ENCODE results near the gene INTS3.

Gene INTS3, protein sequence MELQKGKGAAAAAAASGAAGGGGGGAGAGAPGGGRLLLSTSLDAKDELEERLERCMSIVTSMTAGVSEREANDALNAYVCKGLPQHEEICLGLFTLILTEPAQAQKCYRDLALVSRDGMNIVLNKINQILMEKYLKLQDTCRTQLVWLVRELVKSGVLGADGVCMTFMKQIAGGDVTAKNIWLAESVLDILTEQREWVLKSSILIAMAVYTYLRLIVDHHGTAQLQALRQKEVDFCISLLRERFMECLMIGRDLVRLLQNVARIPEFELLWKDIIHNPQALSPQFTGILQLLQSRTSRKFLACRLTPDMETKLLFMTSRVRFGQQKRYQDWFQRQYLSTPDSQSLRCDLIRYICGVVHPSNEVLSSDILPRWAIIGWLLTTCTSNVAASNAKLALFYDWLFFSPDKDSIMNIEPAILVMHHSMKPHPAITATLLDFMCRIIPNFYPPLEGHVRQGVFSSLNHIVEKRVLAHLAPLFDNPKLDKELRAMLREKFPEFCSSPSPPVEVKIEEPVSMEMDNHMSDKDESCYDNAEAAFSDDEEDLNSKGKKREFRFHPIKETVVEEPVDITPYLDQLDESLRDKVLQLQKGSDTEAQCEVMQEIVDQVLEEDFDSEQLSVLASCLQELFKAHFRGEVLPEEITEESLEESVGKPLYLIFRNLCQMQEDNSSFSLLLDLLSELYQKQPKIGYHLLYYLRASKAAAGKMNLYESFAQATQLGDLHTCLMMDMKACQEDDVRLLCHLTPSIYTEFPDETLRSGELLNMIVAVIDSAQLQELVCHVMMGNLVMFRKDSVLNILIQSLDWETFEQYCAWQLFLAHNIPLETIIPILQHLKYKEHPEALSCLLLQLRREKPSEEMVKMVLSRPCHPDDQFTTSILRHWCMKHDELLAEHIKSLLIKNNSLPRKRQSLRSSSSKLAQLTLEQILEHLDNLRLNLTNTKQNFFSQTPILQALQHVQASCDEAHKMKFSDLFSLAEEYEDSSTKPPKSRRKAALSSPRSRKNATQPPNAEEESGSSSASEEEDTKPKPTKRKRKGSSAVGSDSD

DNA sequence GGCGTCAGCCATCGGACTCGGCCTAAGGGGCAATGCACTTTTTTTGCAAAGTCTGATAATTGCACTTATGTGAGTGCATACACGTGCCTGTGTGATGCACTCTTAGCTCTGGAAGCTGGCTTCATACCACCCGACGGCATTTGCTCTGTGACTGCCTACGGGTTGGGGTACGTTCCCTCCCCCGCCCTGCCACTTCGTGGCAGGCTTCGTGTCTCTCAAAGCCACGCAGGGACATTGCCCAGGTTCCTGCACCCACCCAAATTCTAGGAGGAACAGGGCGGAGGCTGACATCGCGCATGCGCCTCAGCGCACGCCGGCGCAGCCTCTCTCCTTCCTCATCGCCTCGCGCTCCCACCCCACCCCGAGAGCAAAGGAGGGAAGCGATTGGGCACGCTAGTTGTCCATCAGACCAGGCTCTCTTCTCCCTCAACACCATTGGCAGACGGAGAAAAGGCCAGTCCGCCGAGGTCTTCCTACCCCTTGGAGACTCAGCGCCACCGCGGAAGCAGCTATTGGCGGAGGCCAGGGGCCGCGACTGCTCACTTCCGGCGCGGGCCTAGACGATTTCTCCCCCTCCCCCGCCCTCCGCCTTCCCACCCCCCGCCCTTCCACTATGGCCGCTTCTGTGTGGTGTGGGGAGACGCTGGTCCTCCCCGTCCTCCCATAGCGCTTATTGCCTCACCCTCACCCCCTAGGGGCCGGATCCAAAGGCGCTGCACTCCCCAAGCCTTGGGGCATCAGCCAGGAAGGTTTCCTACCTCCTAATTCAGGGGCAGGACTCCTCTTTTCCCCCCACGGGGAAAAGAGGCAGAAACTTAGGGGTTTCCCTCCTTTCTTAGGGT, at the start of gene INTS3:
TSS of gene INTS3 (plus strand) at position 588 of the 842 bp plus-strand sequence. CDS start 585 bp downstream, outside the sequence.
- DNase-seq (ENCODE audit: low spot score) = peak; percentile 100

DNA sequence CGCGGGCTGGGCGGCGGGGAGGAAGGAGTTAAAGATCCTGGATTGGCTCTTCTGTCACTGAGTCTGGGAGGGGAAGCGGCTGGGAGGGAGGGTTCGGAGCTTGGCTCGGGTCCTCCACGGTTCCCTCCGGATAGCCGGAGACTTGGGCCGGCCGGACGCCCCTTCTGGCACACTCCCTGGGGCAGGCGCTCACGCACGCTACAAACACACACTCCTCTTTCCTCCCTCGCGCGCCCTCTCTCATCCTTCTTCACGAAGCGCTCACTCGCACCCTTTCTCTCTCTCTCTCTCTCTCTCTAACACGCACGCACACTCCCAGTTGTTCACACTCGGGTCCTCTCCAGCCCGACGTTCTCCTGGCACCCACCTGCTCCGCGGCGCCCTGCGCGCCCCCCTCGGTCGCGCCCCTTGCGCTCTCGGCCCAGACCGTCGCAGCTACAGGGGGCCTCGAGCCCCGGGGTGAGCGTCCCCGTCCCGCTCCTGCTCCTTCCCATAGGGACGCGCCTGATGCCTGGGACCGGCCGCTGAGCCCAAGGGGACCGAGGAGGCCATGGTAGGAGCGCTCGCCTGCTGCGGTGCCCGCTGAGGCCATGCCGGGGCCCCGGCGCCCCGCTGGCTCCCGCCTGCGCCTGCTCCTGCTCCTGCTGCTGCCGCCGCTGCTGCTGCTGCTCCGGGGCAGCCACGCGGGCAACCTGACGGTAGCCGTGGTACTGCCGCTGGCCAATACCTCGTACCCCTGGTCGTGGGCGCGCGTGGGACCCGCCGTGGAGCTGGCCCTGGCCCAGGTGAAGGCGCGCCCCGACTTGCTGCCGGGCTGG, 49.1 kb upstream of the INTS3 start, which contains the start of gene NPR1:
TSS of gene NPR1 (plus strand) at position 170 of the 818 bp plus-strand sequence. CDS start at position 591, 421 bp downstream.
- peak; percentile 45 for DNase-seq (ENCODE audit: low spot score)

DNA sequence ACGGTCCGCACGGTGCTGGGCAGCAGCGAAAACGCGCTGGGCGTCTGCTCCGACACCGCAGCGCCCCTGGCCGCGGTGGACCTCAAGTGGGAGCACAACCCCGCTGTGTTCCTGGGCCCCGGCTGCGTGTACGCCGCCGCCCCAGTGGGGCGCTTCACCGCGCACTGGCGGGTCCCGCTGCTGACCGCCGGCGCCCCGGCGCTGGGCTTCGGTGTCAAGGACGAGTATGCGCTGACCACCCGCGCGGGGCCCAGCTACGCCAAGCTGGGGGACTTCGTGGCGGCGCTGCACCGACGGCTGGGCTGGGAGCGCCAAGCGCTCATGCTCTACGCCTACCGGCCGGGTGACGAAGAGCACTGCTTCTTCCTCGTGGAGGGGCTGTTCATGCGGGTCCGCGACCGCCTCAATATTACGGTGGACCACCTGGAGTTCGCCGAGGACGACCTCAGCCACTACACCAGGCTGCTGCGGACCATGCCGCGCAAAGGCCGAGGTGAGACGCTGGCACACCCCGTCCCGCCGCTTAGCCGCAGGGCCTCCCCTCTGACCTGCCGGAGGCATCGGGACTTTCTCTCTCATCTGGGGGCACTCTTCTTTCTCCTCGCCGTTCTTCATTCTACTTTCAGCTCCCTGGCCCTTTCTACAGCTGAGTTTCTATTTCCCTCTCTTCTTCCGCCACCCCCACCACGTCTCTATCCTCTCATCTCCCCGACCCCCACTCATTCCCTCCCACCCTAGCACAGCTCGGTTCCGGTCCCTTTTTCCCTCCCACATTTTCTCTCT, 48.3 kb upstream of the INTS3 start:
- no peak for DNase-seq (ENCODE audit: low spot score)

DNA sequence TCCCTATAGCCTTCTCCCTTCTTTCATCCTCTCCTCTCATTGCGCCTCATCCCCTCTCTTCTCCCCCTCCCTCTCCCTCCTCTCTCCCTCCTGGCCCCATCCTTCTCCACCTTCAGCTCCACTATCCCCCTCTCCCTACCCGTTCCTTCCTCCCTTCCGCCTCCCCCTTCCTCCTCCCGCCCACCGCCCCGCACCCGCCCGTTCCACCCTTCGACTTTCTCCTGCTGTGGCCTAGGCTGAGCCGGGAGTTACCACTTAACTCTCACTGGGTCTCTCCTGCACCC, 47.8 kb upstream of the INTS3 start:
- no peak for DNase-seq (ENCODE audit: low spot score)

DNA sequence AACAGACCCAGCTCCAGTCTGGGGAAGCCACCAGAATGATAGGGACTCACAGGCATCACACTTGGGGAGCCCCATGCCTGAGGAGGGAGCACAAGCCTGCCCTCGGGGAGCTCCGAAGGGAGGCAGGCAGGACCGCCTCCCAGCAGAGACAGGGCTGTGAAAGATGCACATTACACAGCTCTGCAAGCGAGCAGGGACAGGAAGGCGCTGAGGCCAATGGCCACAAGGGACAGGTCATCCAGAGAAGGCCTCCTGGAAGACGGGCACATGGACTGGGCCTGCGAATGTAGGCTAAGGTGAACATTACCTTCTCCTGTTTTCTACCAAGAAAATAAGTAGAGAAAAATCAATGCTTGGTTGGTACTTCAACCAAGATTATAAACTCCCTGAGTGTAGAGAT, 45.1 kb upstream of the INTS3 start:
- no peak for DNase-seq (ENCODE audit: low spot score)

DNA sequence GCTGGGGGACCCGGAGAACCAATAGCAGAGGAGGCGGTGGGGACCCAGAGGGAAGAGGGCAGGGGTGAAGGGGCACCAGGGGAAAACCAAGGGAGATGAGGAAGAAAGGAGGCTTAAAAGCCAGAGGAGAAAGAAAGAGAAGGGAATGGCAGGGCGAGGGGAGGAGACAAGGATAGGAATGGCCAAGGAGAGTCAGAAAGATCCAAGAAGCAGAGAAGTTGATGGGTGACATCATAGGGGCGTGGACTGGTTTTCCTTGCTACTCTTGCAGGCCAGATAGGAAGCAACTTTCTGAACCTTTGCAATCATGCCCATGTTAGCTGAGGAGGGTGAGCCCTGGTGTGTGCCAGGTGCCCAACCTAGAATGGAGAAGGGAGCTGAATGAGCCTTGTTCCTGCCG, 44.0 kb upstream of the INTS3 start:
- peak; percentile 39 for DNase-seq (ENCODE audit: low spot score)

DNA sequence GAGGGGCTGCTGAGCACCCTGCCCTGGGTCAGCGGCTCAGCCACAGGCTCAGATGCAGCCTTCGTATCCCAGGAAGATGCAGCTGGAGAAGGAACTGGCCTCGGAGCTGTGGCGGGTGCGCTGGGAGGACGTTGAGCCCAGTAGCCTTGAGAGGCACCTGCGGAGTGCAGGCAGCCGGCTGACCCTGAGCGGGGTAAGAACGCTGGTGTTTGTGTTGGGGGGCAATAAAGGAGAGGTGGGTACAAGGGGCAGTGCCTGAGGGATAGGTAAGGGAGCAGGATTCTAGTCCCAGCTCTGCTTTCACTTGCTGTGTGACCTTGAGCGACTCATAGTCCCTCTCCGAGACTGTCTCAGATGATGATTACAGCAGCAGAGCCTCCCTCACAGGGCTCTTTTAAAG, 43.0 kb upstream of the INTS3 start:
- no peak for DNase-seq (ENCODE audit: low spot score)

DNA sequence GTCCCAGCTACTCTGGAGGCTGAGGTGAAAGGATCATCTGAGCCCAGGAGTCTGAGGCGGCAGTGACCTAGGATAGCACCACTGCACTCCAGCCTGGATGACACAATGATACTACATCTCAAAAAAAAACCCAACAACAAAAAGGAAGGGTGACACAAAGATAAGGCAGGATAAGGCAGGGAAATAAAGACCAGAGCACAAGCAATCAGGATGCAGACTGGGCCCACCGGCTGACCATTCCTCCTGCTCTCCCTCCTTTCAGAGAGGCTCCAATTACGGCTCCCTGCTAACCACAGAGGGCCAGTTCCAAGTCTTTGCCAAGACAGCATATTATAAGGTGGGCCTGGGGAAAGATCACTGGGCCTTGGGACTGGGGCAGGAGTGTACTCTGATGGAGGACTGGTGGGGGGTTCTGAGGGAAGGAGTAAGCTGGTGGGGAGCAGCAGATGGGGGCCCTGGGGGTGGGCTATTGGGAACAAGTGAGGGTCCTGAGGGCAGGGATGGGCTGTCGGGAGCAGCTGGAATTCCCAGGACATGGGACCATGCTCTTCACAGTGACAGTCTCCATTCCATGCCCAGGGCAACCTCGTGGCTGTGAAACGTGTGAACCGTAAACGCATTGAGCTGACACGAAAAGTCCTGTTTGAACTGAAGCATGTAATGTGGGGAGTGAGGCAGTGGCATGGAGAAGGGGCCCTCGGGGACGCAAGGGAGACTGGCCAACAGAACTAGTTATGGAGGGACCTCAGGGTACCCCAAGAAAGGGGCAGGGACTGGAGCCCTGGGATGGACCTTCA, 42.1 kb upstream of the INTS3 start:
- no peak for DNase-seq (ENCODE audit: low spot score)

DNA sequence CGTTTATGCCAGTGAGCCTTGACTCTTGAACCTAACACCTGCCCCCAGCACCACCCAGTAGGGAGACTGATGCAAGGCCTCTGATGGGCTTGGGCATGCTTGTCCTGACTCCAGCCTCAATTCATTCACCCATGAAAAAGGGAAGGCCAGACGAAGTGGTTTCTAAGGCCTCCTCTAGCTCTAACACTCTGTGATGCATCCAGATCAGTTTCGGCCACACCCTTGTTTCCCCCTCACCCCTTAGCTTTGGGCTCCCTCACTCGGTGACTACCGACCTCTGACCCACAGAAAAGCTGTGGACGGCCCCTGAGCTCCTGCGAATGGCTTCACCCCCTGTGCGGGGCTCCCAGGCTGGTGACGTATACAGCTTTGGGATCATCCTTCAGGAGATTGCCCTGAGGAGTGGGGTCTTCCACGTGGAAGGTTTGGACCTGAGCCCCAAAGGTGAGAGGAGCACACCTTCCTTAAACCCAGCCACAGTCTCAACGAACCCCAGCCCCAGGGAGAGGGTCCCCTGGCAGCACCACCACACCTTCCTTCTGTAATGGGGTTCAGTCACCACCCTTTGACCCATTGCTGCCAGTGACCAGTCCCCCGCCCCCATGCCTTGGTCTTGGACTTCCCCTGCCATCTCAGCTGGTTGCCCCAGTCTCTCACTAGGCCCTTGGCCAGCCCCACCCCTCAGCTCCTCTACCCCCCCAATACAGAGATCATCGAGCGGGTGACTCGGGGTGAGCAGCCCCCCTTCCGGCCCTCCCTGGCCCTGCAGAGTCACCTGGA, 40.3 kb upstream of the INTS3 start:
- DNase-seq (ENCODE audit: low spot score) = no peak

DNA sequence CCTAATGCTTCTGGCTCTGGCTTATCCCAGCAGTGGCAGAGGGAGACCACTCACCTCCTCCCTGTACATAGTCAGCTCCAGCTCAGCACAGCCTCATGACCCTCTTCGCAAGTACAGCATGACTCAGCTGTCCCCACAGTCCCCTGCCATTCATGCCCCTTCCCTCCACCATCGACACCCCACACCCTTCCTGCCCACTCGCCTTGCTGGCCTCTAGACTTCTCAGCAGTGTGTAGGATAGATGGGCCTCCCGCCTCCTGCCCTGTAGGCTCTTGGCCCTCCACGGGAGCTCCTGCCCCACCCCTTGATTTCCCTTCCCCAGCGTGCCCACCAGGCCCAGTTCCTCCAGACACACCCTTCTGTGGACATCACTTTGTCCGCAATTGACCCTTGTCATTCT, 39.6 kb upstream of the INTS3 start:
- no peak for DNase-seq (ENCODE audit: low spot score)

DNA sequence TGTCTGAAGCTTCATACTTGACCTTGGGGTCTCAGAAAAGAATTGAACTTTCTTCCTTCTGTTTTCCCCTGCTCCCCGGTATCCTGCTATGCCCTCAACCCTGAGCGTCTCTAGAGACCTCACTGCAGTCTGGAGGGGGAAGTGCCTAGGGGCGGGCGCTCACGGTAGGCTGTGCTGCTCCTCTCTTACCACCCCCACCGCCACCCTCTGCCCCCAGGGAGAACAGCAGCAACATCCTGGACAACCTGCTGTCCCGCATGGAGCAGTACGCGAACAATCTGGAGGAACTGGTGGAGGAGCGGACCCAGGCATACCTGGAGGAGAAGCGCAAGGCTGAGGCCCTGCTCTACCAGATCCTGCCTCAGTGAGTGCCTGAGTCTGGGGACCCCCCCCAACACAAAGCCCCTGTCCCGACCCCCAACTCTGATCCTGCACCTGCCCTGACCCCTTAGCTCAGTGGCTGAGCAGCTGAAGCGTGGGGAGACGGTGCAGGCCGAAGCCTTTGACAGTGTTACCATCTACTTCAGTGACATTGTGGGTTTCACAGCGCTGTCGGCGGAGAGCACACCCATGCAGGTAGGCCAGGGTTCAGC, 39.0 kb upstream of the INTS3 start:
- no peak for DNase-seq (ENCODE audit: low spot score)

DNA sequence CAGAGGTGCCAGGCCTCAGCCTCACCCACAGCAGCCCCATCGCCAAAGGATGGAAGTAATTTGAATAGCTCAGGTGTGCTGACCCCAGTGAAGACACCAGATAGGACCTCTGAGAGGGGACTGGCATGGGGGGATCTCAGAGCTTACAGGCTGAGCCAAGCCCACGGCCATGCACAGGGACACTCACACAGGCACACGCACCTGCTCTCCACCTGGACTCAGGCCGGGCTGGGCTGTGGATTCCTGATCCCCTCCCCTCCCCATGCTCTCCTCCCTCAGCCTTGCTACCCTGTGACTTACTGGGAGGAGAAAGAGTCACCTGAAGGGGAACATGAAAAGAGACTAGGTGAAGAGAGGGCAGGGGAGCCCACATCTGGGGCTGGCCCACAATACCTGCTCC, 34.4 kb upstream of the INTS3 start:
- no peak for DNase-seq (ENCODE audit: low spot score)

DNA sequence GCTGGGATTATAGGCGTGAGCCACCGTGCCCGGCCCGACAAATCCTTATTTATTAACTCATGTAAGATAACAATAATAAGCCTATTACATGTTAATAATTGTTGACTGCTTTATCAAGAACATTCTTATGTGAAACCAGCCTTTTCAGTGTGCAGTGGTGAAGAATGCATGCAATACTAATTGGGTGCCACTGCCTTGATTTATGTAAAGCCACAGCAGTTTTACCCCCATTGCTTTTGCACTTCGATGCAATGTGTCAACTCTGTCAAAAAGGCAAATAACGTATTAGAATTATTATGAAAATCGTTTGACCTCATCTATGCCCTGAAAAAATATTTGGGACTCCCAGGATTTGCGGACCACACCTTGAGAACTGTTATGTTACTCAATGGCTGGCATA, 31.1 kb upstream of the INTS3 start:
- no peak for DNase-seq (ENCODE audit: low spot score)

DNA sequence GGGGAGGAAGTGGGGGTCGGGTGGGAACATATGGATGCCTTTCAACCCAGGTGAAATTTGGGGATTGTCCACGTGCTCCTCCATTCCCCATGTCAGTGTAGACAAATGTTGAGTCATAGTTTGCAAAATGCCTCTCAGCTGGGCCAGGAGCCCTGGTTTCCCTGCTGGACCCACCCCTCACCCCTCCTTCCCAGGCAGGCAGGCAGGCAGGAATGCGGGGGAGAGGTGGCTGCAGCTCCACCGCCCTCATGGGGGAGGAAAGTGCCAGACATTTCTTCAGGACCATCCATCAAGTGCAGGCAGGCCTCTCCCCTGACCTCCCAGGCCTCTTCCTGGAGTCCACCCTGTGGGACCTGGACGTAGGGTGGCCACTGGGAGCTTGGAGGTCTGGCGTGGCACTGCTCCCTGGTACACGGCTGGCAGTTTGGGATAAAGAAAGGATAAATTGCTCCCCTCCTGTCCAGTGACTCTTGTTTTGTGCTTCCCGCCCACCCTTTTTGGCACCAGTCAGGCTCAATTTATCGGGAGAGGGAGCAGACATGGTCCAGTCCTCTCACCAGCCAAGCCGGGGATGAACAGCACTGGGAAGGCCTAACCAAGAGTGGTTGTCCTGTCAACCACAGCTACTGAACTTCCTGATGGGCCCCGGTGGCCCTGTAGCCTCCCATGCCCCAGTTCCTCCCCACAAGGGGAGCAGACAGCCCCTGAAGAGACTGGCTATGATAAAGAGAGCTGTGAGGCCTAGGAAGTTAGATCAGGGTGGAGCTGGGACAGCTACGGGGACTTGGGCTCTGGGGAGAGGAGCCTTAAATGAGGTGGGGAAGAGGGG, 30.4 kb upstream of the INTS3 start:
- DNase-seq (ENCODE audit: low spot score) = no peak

DNA sequence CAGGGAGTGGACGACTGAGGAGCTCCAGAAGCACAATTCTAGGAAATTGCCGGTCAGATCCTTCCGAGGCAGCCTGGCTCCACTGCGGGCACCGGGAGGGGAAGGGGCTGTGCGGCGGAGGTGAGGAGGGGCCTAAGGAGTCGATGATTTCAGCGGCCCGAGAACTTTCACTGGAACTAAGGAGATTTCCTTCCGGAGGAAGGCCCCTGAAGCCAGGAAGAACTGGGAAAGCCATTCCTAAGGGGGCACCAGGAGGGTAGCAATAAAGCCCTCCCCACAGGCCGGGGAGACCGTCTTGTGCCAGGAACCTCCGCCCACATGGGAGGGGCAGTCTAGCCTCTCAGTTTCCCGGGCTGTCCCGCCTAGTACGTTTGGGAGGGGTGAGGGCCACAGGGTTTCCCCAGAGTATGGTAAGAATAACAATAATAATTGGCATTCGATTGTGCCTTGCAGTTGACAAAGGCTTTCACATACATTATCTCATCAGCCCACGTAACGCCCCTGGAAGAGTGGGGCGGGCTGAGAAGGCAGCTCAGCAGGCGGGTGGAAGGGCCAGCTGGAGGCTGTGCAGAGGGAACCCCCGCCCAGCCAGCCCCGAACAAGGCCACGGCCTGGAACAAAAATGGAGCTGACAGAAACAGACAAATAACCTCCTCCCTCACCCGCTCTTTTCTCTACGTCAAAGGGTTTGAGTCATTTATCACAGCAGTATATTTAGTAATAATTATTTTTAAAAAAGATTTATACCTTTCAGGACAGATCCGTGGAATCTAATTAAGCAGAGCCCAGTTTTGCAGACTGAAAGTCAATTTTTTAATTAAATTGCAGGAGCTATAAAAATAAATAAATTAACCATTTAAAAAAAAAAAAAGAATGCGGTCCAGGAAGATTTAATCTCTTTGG, 29.6 kb upstream of the INTS3 start:
- no peak for DNase-seq (ENCODE audit: low spot score)
